ENCODE data around the gene EBF4.

DNA sequence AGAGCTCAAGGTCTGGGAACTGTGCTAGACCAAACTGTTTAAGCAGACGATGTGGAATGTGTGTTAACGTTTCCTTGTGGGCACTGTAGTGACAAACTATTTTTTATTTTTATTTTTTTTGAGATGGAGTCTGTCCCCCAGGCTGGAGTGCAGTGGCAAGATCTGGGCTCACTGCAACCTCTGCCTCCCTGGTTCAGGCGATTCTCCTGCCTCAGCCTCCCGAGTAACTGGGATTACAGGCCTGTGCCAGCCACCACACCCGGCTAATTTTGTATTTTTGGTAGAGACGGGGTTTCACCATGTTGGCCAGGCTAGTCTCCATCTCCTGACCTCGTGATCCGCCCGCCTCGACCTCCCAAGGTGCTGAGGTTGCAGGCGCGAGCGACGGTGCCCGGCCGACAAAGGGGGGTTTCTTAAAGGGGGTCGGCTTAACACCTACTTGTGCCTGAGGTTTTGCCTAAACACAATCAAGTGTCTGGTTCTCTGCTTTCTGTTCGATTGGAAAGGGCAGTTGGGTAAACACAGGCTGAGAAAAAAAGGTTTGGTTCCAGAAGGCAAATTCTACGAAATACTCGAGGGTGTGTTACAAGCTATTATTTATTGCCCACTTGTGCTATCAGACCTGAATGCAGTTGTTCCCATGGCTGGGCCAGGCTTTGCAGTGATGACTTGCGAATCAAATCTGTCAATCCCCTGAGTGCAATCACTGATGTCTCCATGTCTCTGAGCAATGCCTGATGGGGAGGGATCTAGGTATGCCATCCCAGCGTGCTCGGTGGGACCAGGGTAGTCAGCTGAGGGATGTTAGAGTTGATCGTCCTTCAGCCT lies 38.8 kb upstream of the EBF4 start:
- TF ChIP-seq, protein P1, sequence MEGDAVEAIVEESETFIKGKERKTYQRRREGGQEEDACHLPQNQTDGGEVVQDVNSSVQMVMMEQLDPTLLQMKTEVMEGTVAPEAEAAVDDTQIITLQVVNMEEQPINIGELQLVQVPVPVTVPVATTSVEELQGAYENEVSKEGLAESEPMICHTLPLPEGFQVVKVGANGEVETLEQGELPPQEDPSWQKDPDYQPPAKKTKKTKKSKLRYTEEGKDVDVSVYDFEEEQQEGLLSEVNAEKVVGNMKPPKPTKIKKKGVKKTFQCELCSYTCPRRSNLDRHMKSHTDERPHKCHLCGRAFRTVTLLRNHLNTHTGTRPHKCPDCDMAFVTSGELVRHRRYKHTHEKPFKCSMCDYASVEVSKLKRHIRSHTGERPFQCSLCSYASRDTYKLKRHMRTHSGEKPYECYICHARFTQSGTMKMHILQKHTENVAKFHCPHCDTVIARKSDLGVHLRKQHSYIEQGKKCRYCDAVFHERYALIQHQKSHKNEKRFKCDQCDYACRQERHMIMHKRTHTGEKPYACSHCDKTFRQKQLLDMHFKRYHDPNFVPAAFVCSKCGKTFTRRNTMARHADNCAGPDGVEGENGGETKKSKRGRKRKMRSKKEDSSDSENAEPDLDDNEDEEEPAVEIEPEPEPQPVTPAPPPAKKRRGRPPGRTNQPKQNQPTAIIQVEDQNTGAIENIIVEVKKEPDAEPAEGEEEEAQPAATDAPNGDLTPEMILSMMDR (IDR thresholded peaks at IDR 0.05) = no peak
- no peak for TF ChIP-seq EZH2 (IDR thresholded peaks at IDR 0.05; ENCODE audit: borderline replicate concordance, insufficient read depth, low read depth, low read length, poor library complexity, severe bottlenecking)
